SK-MEL-5 (cell line): ENCODE results near the gene CCNJL. TPM values are rescaled to one million over a fixed set of nuclear protein-coding genes. Genes with fewer than 3 reads are reported as not detected.

Source experiments
- DNase-seq: peaks from one replicate; pipeline ENCODE4 v3.0.0-alpha.2; 2016; ENCODE audit warnings: low read depth, low spot score
- in situ Hi-C: cut with HindIII; loops from 2 replicates; pipeline ENCODE4 v1.10.0; 2016; ENCODE audit warnings: low sequenced_read_pairs, high pct_unique_total_duplicates, low pct_unique_long_range_greater_than_20kb
- polyA plus RNA-seq, 2 experiments: library from polyadenylated mRNA; depleted of rRNA; stranded (reverse); fragments of >200 nt; gene quantifications; 2 replicates each; pipeline ENCODE4 v1.2.3, GENCODE V29; 2015
- total RNA-seq: library from RNA; depleted of rRNA; stranded (reverse); fragments of >200 nt; shearing (Covaris generic); gene quantifications from 2 replicates; pipeline ENCODE4 v1.2.3, GENCODE V29; 2014; rRNA removed

The CCNJL gene
- total RNA-seq: 3.2 and 3.9 TPM in 2 replicates
- 11.3 and 14.3 TPM in 2 replicates for polyA plus RNA-seq (2015; cell fraction: cytosol; rRNA removed)
- 3.7 and 4.7 TPM in 2 replicates for polyA plus RNA-seq (2015; cell fraction: nucleus; rRNA removed)

DNA sequence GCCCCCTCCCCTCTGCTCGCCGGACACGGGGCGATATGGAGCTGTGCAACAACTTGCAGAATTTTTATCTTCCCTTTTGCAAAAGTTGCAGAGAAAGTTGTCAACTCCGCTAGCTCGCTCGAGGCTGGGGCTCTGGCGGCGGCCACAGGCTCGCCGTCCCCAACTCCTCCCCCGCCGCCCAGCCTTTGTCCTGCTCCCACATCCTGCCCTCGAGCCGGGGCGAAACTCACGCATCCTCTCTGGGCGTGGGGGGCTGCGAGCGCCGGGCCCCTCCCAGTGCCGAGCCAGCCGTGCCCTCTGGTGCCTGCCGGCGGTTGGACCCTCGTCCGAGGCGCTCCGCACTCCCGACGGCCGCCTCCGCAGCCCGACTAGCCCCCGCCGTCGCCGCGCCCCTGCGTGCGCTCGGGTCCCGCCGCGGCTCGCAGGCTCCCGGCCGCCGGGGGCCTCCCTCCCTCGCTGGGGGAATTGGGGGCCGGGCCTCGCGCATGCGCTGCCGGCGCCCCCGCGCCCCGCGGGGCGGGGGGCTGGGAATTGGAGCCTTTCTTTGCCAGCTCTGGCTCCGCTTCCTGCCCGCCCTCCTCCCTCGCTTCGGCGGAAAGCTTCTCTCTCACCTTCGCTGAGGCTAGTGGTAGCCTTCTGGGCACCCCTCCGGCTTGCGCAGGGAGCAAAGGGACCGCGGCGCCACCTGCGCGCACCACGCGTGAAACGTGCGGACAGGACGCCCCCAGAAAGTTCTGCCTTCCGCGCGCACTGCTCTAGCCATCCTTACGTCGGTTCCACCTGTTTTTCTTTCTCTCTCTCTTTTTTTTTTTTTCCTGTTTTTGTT, at the start of gene CCNJL:
Gene CCNJL (minus strand): TSS at position 431 of the 826 bp plus-strand sequence. CDS start 641 bp downstream, outside the sequence.
- peak; percentile 58 for DNase-seq
- in situ Hi-C loops: no loop called here

DNA sequence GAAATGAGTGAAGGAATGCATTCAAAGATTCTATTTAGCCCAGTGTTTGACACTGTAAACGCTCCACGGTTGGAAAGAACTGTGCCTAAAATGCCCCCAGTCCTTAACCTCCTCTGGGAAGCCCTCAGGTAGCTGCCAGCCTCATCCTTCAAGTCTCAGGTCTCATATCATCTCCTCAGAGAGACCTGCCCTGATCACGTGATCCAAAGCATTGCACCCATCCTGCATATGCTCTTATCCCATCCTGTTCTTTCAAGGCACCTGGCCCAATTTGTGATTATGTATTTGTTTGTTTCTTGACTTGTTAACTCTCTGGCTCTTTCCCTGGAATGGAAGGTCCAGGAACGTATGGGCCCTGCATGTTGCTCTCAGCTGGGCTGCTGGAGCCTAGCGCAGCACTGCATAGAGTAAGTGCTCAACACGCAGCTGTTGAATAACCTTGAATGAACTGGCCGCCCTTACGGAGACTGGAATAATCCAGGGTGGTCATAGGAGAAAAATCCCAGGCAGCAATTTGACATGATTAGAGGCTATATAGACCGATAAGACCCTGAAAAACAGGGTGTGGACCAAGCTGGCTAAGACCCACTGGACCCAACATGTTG, 49.4 kb upstream of the CCNJL start:
- no peak for DNase-seq
- in situ Hi-C loops: no loop called here

DNA sequence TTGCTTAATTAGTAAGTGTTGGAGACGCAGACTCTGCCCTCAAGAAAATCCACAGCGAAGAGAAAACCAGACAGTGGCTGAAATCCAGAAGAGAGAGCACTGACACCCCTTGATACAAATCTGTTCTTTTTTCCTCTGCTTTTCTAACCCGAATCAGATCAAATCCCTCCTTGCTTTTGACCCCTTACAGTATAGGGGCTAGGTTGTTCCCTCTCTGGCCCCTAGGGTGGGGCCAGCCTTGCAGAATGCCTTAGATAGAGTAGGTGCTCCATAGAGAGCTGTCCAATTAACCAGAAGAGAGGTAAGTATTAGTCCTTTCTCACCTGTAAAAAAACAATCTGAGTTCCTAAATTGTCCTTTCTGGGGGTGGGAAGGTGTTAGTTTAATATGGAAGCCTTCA, 47.9 kb upstream of the CCNJL start:
- no peak for DNase-seq
- in situ Hi-C loops: no loop called here

GRCh38 chr5:160359816-160360215, 47.5 kb upstream of the CCNJL start:
- in situ Hi-C loops: no loop called here
- DNase-seq: peak; percentile 32

DNA sequence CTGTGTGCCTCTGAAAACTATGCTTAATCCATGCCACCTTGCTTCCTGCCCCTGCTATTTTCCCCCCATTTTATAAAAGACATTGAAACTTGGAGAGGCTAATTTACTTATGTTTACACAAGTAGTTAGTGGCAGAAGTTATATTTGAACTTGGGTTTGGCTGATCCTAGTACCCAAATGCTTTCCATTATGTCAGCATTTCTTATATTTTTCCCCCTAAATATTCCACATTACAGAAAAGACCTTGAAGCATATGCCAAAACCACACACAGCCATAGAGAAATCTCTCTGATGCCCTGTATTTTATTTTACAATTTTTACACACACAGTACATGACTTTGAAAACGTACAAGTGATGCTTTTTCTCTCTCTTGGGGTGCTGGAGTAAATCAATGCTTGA, 46.9 kb upstream of the CCNJL start:
- in situ Hi-C loops: no loop called here
- DNase-seq: no peak

GRCh38 chr5:160357861-160358411, 45.6 kb upstream of the CCNJL start:
- no peak for DNase-seq
- in situ Hi-C loops: no loop called here

DNA sequence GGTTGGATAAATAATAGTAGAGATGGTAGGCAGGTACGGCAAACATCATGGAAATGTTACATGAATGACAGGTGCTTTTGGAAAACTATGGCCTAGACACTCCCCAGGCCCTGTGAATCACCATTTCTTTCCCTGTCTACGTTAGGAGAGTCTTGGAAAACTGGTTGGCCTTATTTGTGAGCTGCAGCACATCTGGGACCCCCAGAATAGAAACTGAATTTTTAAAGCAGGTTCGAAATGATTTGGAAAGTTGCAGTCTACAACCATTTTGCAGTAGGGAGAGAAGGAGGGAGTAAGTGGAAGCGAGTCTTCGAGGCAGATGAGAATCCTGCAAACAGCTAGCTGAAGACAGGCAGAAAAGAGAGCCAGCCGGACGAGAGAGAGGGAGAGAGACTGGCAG, 45.0 kb upstream of the CCNJL start:
- in situ Hi-C loops: no loop called here
- DNase-seq: no peak

- no peak for DNase-seq
- in situ Hi-C loops: no loop called here
Observed at GRCh38 chr5:160356550-160357347, 44.4 kb upstream of the CCNJL start.

GRCh38 chr5:160354666-160355065, 42.3 kb upstream of the CCNJL start:
- in situ Hi-C loops: no loop called here
- no peak for DNase-seq

- no peak for DNase-seq
- in situ Hi-C loops: no loop called here
Observed at GRCh38 chr5:160353379-160353778, 41.0 kb upstream of the CCNJL start.

- in situ Hi-C loops: no loop called here
- DNase-seq: no peak
Observed at GRCh38 chr5:160352308-160352707, 39.9 kb upstream of the CCNJL start.

DNA sequence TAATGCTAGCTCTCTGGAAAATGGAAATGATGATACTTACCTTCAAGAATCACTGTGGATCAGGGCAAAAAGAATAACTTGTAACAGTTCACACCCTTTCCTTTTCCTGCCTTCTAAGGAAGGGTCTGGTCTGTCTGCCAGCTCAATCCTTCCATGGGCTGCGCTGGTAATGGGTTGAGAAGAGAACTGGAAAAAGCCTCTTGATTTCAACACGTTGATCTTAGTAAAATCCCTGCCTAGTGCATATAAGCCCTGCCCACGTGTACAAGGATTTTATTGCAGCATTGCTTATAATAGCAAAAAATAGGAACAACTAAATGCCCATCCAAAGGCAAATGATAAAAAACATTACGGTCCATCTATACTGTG, 37.6 kb upstream of the CCNJL start:
- no peak for DNase-seq
- in situ Hi-C loops: no loop called here

- DNase-seq: no peak
- in situ Hi-C loops: no loop called here
Observed at GRCh38 chr5:160349249-160349934, 37.0 kb upstream of the CCNJL start.

DNA sequence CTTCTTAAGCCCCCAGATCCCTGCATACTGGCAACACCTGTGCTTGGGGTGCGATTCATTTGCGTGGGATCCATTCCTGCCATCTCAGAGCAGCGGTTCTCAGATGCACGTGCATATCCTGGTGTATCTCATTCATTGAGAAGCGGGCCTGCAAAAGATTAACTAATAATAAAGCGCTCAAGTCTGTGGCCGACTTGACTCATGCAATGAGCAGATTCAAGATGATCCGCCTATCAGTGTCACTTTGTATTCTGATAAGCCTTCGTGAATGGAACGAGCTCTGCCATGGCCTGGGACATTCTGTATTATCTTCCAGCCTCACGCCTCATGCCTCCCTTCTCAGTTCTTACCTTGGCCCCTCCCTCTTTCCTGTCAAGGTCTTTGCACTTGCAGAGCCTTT, 35.7 kb upstream of the CCNJL start:
- no peak for DNase-seq
- in situ Hi-C loops: no loop called here

DNA sequence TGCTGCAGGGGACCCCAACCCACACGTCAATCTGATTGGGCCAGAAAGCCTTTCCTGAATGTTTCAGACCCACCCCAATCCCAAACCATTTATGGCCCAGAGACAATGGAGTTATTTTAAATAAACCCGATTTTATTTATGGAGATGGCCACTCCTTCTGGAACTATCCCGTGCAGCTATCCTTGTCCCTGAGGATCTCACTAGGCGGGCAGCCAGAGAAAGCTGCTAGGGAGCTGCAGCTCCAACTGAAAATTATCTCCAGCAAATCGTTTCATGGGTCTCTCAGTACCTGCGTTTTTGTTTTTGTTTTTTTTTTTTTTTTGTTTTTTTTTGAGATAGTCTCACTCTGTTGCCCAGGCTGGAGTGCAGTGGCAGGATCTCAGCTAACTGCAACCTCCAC, 35.1 kb upstream of the CCNJL start:
- DNase-seq: no peak
- in situ Hi-C loops: no loop called here

GRCh38 chr5:160342413-160342941, 30.1 kb upstream of the CCNJL start:
- DNase-seq: no peak
- in situ Hi-C loops: no loop called here

DNA sequence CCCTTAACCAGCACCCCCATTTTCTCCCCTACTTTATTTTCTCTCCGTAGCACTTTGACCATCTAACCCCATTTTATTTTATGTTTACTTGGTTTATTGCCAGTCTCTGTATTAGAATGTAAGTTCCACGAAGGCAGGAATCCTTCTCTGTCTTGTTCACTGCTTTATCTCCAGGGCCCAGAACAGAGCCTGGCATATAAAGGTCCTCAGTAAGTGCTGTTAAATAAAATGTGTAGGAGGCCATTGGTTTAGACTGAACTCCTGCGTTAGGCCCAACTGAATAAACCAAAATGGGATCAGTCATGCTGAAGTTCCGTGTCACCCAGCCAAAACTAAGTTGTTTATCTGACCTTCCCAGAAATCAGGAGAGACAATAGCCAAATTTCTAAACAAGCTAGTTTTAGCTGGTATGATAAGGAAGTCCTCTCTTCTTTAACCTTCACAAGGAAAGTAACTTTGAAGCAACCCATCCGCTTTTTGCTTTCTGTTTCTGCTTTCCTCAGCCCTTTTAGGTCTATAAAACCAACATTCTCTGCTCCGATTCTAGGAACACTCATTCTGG, 29.0 kb upstream of the CCNJL start:
- in situ Hi-C loops: no loop called here
- no peak for DNase-seq
